HFF-Myc (cell line): ENCODE data around the gene CHAD.
"Not testable (repeated sequence)": the region's sequence is repeated elsewhere in the genome, so short reads cannot be mapped to it uniquely, and the experiment has no call there.

Experiments
- DNase-seq: peaks from one replicate; pipeline ENCODE4 v3.0.0-alpha.2; 2011; ENCODE audit warnings: low read depth; ENCODE audit errors: extremely low read depth
- H3K4me3 ChIP-seq: replicated peaks from 2 replicates; pipeline ENCODE4 v1.5.1; 2011; ENCODE audit warnings: low read depth, mild to moderate bottlenecking, control low read depth, low read length
- TF ChIP-seq, protein P1 (sequence below): IDR thresholded peaks from 2 replicates; pipeline ENCODE4 v1.5.1; 2012; ENCODE audit warnings: mild to moderate bottlenecking, low read depth, low read length, control low read depth; ENCODE audit errors: missing control alignments

CHAD gene

DNA sequence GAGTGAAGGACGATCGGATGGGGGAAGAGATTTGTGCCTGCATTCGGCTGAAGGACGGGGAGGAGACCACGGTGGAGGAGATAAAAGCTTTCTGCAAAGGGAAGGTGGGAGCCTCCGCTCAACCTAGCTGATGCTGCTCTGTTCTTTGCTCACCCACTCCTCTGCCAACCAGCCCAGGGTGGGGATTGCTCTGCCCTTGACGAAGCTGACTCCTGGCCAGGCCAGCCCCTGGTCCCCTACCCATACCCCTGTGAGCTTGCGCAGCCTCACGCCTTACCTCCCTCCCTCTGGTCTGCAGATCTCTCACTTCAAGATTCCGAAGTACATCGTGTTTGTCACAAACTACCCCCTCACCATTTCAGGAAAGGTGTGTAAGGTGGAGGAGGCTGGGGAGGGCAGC is 5.2 kb upstream of the CHAD start:
- TF ChIP-seq, protein P1, sequence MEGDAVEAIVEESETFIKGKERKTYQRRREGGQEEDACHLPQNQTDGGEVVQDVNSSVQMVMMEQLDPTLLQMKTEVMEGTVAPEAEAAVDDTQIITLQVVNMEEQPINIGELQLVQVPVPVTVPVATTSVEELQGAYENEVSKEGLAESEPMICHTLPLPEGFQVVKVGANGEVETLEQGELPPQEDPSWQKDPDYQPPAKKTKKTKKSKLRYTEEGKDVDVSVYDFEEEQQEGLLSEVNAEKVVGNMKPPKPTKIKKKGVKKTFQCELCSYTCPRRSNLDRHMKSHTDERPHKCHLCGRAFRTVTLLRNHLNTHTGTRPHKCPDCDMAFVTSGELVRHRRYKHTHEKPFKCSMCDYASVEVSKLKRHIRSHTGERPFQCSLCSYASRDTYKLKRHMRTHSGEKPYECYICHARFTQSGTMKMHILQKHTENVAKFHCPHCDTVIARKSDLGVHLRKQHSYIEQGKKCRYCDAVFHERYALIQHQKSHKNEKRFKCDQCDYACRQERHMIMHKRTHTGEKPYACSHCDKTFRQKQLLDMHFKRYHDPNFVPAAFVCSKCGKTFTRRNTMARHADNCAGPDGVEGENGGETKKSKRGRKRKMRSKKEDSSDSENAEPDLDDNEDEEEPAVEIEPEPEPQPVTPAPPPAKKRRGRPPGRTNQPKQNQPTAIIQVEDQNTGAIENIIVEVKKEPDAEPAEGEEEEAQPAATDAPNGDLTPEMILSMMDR: no peak
- DNase-seq: no peak
- no peak overlapping the region for H3K4me3 ChIP-seq

DNA sequence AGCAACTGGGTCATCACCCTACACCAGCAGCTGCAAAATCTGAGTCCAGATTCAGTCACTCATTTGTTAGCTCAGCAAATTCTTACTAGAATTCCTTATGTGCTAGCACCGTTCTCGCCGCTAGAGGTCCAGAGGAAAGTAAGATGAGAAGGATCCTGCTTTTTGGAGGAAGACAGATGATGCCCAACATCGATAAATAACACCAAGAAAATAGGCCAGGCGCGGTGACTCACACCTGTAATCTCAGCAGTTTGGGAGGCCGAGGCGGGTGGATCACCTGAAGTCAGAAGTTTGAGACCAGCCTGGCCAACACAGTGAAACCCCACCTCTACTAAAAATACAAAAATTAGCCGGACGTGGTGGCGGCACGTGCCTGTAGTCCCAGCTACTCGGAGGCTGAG is 4.1 kb upstream of the CHAD start:
- H3K4me3 ChIP-seq, DNase-seq: not testable (repeated sequence)
- TF ChIP-seq, protein P1: peak; percentile 23

DNA sequence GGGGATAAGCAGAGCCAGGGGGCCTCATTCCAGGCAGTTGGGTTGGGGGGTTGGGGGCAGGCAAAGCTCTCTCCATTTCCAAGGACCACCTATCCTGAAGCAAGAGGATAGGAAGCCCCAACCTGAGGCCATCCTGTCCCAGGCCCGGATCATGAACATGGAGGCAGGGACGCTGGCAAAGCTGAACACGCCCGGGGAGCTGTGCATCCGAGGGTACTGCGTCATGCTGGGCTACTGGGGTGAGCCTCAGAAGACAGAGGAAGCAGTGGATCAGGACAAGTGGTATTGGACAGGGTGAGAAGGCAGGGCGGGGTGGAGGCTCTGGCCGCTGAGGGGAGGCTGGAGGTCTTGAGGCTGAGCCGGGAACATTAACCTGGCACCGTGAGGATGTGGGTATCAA is 3.6 kb upstream of the CHAD start:
- no peak overlapping the region for H3K4me3 ChIP-seq
- TF ChIP-seq, protein P1: no peak
- DNase-seq: no peak

DNA sequence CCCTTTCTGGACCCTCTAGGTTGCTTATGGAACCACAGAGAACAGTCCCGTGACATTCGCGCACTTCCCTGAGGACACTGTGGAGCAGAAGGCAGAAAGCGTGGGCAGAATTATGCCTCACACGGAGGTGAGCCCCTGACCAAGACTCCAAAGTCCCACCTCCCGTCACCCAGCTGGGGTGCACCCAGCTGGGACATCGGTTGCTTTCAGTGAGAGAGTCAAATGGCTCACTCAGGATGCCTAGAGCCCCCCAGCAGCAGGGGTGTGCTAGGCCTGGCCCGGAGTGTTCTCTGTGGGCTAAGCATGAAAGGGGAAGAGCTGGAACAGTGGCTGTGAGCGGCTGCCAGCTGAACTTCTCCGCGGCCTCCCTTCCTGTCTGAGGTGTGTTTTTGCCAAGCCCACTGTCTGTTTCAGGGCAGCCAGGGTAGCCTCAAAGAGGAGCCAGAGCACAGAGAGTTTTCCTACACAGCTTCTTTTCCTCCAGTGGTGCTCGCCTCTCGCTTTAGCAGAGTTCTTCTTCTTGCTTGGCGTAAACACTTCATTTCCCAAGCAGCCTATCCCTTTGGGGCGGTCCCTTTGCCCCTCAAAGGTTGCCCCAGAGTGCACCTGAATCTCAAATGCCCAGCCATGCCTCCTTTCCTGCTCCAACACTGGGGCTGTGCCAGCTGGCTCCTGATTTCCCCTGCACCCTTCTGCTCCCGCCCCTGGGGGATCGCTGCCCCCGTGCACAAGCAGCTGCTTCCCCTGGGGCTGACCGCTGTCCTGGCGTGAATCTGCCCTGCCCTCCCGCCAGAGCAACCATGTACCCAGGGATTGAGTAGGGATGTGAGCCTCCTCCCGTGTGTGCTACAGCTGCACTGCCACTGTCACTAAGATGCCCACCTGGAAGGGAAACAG is 2.6 kb upstream of the CHAD start:
- H3K4me3 ChIP-seq: no peak overlapping the region
- no peak for DNase-seq
- TF ChIP-seq, protein P1: no peak

DNA sequence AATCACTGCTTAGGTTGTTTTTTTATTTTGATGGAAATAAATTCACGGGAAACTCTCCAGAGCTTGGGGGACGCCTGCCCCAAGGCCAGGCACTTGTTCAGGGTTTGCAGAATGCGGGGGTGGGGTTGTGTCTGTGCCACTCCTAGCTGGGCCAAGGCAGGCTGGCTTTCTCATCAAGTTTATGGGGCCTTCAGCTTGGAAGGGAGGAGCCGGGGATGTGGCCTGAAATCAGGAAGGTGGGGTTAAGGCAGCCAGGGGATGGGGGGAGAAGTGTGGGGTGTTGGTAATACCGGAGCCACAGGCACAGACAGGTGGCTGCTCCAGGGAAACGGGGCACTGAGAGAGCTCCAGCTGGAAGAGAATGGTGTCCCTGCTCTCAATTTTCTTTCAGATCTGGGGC is 1.7 kb upstream of the CHAD start:
- no peak for DNase-seq
- TF ChIP-seq, protein P1: no peak
- no peak overlapping the region for H3K4me3 ChIP-seq

DNA sequence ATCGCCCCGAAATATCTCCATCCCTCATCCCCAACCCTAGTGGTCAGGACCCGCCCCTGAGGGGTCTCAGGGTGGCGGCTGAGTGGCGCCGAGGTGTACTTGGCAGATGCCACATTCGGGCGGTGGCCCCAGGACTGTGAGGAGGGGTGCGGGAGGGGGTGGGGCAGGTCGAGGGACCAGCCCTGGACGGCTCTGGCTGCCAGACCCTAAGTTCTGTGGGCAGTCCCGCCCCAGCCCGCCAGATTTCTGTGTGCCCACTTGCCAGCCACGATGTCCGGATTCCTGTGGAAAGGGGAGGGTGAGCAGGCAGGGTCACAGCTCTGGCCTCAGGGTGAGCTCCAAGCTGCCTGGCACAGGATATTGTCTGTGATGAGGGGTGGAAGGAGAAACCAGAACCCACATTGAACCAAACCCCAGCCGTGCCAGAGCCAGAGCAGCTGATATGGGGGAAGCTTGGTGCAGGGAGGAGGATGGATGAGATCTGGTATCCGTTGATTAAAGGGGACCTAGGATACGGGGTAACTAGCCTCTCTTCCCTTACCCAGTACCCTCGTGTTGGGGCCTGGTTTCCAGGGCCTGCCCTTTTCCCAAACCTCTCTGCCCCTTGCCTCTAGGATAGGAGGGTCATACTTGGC is 1.1 kb upstream of the CHAD start:
- no peak for DNase-seq
- TF ChIP-seq, protein P1: no peak
- H3K4me3 ChIP-seq: no peak overlapping the region
